ENCODE measurements around the gene CEBPG. TPM values are rescaled to one million over a fixed set of nuclear protein-coding genes. Genes with fewer than 3 reads are reported as not detected.

The CEBPG gene
- total RNA-seq, 1 experiment from 2014 or later: 51.1 TPM

GRCh38 chr19:33335446-33335845, 38.1 kb upstream of the CEBPG start:
- DNase-seq (ENCODE audit: low read depth, low spot score): no peak
- Histone ChIP-seq H3K27me3 (ENCODE audit: insufficient read depth, low read length) (no peaks in the 10 kb centered on the region), H3K9me3 (ENCODE audit: control insufficient read depth in 1 of 2, insufficient read depth in 1 of 2, low read depth in 1 of 2, low read length in 2 of 2) (no peaks in the 10 kb centered on the region), H3K4me2 (ENCODE audit: low read length) (no peak overlapping the region), H3K9me2 (ENCODE audit: insufficient read depth) (no peaks in the 10 kb centered on the region), H3K79me2 (ENCODE audit: insufficient read depth, low read length) (no peaks in the 10 kb centered on the region), H3K9ac (ENCODE audit: low read length) (no peak overlapping the region), H4K20me1 (ENCODE audit: insufficient read depth) (no peaks in the 10 kb centered on the region), H3K4me1 (ENCODE audit: control insufficient read depth in 1 of 2, insufficient read depth in 2 of 2, low read length in 2 of 2) (peaks cover 0 to 11% of the 10 kb centered on the region in 2 experiments; a peak in 3 of 4 replicates), H2AFZ (ENCODE audit: low read depth, low read length, poor library complexity, severe bottlenecking) (no peak overlapping the region), H3K36me3 (ENCODE audit: control insufficient read depth in 1 of 2, insufficient read depth in 2 of 2, low read length in 2 of 2) (no peaks in the 10 kb centered on the region), H3K4me3 (replicated peaks in 1 of 2; ENCODE audit: low read depth in 1 of 2, low read length in 2 of 2) (no peak overlapping the region), H3K27ac (ENCODE audit: low read depth, low read length) (no peak overlapping the region)
- intact Hi-C loops (cut with micrococcal nuclease): no loop called here
- ChIA-PET CTCF (no interaction called here), POLR2A (no interaction called here), RAD21 (ENCODE audit: low non-redundant PET in 1 of 2, low total read pairs in 2 of 2, uncharacterized antibody in 2 of 2, unreplicated experiment in 2 of 2) (no interaction called here)
- no TSS peak for BruUV-seq (replicated peaks)
- TF ChIP-seq CEBPB (IDR thresholded peaks at IDR 0.05; ENCODE audit: low read depth): no peak
- no peak for TF ChIP-seq POLR2A (IDR thresholded peaks at IDR 0.05; ENCODE audit: borderline replicate concordance, extremely low read depth, insufficient read depth, insufficient read length)
- TF ChIP-seq CBX3 (IDR thresholded peaks at IDR 0.05; ENCODE audit: low read depth): no peak
- TF ChIP-seq JUND (IDR thresholded peaks at IDR 0.05): no peak
- TF ChIP-seq REST (IDR thresholded peaks at IDR 0.05; ENCODE audit: low read depth): no peak
- TF ChIP-seq FOSL1 (IDR thresholded peaks at IDR 0.05; ENCODE audit: low read depth): no peak
- TF ChIP-seq SRF (IDR thresholded peaks at IDR 0.05; ENCODE audit: low read depth): no peak
- TF ChIP-seq YY1 (IDR thresholded peaks at IDR 0.05; ENCODE audit: extremely low read depth, insufficient replicate concordance, low read depth, low read length): no peak
- TF ChIP-seq ATF3 (IDR thresholded peaks at IDR 0.05): no peak
- TF ChIP-seq ZNF274 (IDR thresholded peaks at IDR 0.05; ENCODE audit: low read depth, low read length): no peak
- no peak for TF ChIP-seq MAX (IDR thresholded peaks at IDR 0.05)
- no peak for TF ChIP-seq EGR1 (IDR thresholded peaks at IDR 0.05; ENCODE audit: low read depth)
- TF ChIP-seq RAD21 (IDR thresholded peaks at IDR 0.05; ENCODE audit: low read depth): no peak
- ATAC-seq: no peak
